Kidney epithelial cell (primary cell): ENCODE results near the gene C1orf198. TPM values are rescaled to one million over a fixed set of nuclear protein-coding genes. Genes with fewer than 3 reads are reported as not detected.

ENCODE experiments used
- DNase-seq: peaks from one replicate; pipeline ENCODE4 v3.0.0-alpha.2; 2010; ENCODE audit warnings: low read depth
- H3K27me3 ChIP-seq: 2 replicates; pipeline ENCODE4 v1.6.0; 2011; ENCODE audit warnings: low read length; ENCODE audit not compliant: control insufficient read depth, insufficient read depth
- H3K36me3 ChIP-seq: 2 replicates; pipeline ENCODE4 v1.5.1; 2011; ENCODE audit warnings: low read length; ENCODE audit not compliant: control insufficient read depth, insufficient read depth
- H3K4me3 ChIP-seq: 2 replicates; pipeline ENCODE4 v1.5.1; 2011; ENCODE audit warnings: low read depth, mild to moderate bottlenecking, control low read depth, low read length
- CTCF ChIP-seq: IDR thresholded peaks from 2 replicates; pipeline ENCODE4 v1.5.1; 2011; ENCODE audit warnings: mild to moderate bottlenecking, moderate library complexity, low read length, control low read depth, inconsistent platforms; ENCODE audit not compliant: insufficient read depth, poor library complexity, severe bottlenecking
- total RNA-seq: library from RNA; depleted of rRNA; stranded (reverse); fragments of >200 nt; gene quantifications from 2 replicates; pipeline ENCODE4 v1.2.3, GENCODE V29; 2015

C1orf198 gene
- total RNA-seq, 1 donor from 2014 or later = 68.6 TPM

DNA sequence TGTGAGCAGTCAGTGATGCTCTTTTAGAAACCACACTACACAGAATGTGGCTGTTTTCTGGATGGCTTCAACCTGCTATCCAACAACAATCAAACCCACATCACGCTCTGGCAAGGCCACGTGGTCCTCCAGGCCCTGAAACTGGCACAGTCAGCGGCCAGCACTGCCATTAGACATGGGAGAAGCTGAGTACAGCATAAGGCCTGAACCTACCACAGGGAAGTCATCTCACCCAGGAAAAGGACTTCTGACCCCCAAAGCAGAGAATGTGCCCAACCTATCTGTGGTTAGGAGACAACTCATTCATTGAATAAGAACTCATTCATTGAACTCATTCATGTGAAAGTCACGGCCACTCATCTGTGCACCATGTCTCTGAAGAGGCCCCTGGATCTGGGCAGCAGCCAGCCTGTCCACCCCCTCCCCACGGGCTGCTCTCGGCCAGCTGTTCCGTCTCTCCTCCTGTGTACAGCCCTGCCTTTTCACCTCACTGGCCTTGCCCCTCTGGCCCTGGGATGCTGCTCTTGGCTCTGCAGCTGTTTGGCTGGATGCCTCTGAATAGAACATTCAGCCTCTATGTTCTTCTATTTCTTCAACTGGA is 41.1 kb downstream of the C1orf198 start:
- H3K36me3 ChIP-seq = no peaks in the 10 kb centered on the region
- H3K27me3 ChIP-seq = no peaks in the 10 kb centered on the region
- no peak for DNase-seq

GRCh38 chr1:230826166-230826875 is 42.0 kb downstream of the C1orf198 start:
- no peak overlapping the region for H3K4me3 ChIP-seq
- no peaks in the 10 kb centered on the region for H3K27me3 ChIP-seq
- TF ChIP-seq CTCF = no peak
- DNase-seq = no peak
- H3K36me3 ChIP-seq = no peaks in the 10 kb centered on the region

More for the DNA sequence above, 41.1 kb downstream of the C1orf198 start:
- H3K4me3 ChIP-seq = no peak overlapping the region
- TF ChIP-seq CTCF = no peak

DNA sequence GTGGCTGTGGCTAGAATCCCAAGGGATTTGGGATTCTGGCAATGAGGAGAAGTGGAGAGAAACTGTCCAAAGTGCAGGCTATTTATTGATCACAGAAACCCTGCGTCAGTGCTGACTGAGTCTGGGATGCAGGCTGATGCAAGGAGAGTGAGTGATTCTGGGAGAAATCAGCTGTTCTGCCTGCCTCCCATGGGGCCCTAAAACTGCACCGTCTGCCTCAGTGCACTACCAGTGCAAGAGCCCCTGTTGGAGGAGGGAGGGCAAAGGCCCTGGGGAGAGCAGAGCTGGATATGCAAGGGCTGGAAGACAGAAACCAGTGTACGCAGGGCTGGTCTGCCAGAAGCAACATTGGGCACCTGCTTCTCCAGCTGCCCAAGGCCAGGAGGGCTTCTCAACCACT is 42.6 kb downstream of the C1orf198 start:
- no peak for DNase-seq
- no peak overlapping the region for H3K4me3 ChIP-seq
- no peaks in the 10 kb centered on the region for H3K36me3 ChIP-seq
- H3K27me3 ChIP-seq = no peaks in the 10 kb centered on the region
- no peak for TF ChIP-seq CTCF

DNA sequence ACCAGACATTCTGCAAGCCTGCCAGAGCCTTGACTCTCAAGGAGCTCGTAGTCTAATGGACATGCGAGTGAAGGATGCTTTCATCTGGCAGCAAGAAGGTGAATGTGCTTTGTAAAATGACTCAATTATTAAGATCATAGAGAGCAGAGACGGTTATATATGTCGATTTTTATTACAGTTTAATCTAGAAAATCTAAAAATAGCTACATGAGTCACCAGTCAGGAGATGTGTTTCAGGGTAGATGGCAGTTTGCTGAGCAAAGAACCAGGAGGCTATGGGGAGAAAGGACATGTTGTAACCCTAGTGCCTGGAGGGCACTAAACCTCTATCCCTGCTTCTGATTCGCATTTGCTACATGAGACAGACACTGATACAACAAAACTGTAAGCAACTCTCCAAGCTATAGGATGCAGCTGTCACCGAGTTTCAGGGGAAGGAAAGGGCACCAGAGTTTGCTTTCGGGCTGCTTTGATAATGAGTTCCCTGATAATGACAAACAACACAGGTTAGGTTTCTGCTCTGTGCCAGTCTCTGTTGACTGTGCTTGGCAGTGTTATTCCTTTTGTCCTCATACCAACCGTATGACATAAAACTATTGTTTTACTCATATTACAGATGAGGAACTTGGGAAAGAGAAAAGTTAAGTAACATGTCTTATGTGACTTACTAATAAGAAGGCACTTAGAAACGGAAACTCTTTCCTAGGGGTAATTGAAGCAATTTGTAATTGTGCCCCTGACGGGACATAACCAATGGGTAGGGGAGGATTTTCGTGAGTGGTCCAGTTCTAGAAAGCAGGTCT is 43.2 kb downstream of the C1orf198 start:
- TF ChIP-seq CTCF = no peak
- no peaks in the 10 kb centered on the region for H3K36me3 ChIP-seq
- no peaks in the 10 kb centered on the region for H3K27me3 ChIP-seq
- DNase-seq = no peak
- no peak overlapping the region for H3K4me3 ChIP-seq

DNA sequence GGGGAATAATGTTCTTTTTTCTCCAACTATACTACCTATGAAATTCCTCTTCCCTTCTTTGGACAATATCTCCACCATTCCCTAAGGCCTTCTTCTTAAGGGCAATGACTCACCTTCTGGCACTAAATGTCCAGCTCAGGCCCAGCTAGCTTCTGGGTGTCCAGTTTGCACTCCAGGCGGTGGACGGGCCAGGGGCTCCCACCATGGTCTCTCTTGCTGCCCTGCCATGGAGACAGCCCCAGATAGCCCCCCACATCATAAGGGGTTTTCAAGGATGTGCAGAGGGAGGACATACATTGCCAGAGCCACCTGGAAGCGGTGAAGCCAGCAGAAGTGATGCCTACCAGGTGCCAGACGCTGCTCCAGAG is 43.8 kb downstream of the C1orf198 start:
- no peak for DNase-seq
- Histone ChIP-seq H3K36me3 (no peaks in the 10 kb centered on the region), H3K4me3 (no peak overlapping the region), H3K27me3 (no peaks in the 10 kb centered on the region)
- TF ChIP-seq CTCF = no peak
